Measurements from ENCODE around the gene SMARCC2. TPM values are rescaled to one million over a fixed set of nuclear protein-coding genes. Genes with fewer than 3 reads are reported as not detected.
A peak's percentile ranks its signal among the peaks of the same experiment; 100 is the strongest.
"Not testable (repeated sequence)": the region's sequence is repeated elsewhere in the genome, so short reads cannot be mapped to it uniquely, and the experiment has no call there.

Gene SMARCC2
- total RNA-seq, 6 experiments from 2014 or later, result 72.1 to 99.8 (median 87.1) TPM

- DNase-seq, result no peak
- no peak for TF ChIP-seq CTCF (IDR thresholded peaks at IDR 0.05)
- no peak overlapping the region for H3K4me3 Mint-ChIP-seq
- no peaks in the 10 kb centered on the region for H3K9me3 Mint-ChIP-seq
- H3K27me3 Mint-ChIP-seq (ENCODE audit: insufficient read depth), result peaks cover 6% of the 10 kb centered on the region
- peaks cover 41% of the 10 kb centered on the region for H3K4me1 Mint-ChIP-seq (ENCODE audit: low read depth)
- H3K36me3 Mint-ChIP-seq (ENCODE audit: low read depth), result peaks cover 28% of the 10 kb centered on the region
- H3K27ac Mint-ChIP-seq, result peak overlapping the region; percentile 20
These were observed 13.1 kb upstream of the SMARCC2 start for GRCh38 chr12:56202366-56202765.

- peaks cover 6% of the 10 kb centered on the region for H3K27me3 Mint-ChIP-seq (ENCODE audit: insufficient read depth)
- peaks cover 44% of the 10 kb centered on the region for H3K4me1 Mint-ChIP-seq (ENCODE audit: low read depth)
- H3K36me3 Mint-ChIP-seq (ENCODE audit: low read depth), result peaks cover 3% of the 10 kb centered on the region; the same call in 1 of the 2 replicates
- DNase-seq, result peak; percentile 28
- no peaks in the 10 kb centered on the region for H3K9me3 Mint-ChIP-seq
- no peak overlapping the region for H3K4me3 Mint-ChIP-seq
- H3K27ac Mint-ChIP-seq, result peak overlapping the region; percentile 7
- TF ChIP-seq CTCF (IDR thresholded peaks at IDR 0.05), result no peak
These were observed 9.6 kb upstream of the SMARCC2 start for GRCh38 chr12:56198836-56199235.

DNA sequence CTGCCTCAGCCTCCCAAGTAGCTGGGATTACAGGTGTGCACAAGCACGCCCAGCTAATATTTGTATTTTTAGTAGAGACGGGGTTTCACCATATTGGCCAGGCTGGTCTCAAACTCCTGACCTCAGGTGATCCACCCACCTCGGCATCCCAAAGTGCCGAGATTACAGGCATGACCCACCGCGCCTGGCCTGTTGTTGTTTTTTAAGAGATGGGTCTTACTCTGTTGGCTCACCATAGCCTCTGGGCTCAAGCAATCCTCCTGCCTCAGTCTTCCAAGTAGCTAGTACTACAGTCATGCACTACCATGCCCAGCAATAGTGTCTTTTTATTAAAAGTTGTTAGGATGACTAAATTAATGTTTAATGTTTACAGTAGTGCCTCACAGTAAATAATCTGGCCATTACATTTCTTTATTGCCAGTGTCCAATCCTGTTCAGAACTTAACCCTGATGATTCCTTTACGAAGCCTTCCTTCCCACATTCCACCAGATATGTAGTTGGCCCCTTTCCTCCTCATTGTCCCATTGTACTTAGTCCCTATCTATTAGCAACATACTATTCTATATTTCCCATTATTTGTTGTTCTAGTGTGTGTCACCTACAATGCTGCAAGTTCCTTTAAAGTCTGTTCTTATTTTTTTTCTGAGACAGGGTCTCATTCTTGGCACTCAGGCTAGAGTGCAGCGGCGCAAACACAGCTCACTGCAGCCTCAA lies 8.8 kb upstream of the SMARCC2 start:
- H3K36me3 Mint-ChIP-seq (ENCODE audit: low read depth), result 0 out of 2 replicates have a peak, but pooled peaks cover 3% of the 10 kb centered on the region
- TF ChIP-seq CTCF (IDR thresholded peaks at IDR 0.05), result no peak
- peak overlapping the region; percentile 94 for H3K27ac Mint-ChIP-seq
- DNase-seq, result no peak
- peak overlapping the region; percentile 53; the same call in 1 of the 2 replicates for H3K4me3 Mint-ChIP-seq
- no peaks in the 10 kb centered on the region for H3K9me3 Mint-ChIP-seq
- H3K27me3 Mint-ChIP-seq (ENCODE audit: insufficient read depth), result peaks cover 6% of the 10 kb centered on the region
- peaks cover 50% of the 10 kb centered on the region for H3K4me1 Mint-ChIP-seq (ENCODE audit: low read depth)

DNA sequence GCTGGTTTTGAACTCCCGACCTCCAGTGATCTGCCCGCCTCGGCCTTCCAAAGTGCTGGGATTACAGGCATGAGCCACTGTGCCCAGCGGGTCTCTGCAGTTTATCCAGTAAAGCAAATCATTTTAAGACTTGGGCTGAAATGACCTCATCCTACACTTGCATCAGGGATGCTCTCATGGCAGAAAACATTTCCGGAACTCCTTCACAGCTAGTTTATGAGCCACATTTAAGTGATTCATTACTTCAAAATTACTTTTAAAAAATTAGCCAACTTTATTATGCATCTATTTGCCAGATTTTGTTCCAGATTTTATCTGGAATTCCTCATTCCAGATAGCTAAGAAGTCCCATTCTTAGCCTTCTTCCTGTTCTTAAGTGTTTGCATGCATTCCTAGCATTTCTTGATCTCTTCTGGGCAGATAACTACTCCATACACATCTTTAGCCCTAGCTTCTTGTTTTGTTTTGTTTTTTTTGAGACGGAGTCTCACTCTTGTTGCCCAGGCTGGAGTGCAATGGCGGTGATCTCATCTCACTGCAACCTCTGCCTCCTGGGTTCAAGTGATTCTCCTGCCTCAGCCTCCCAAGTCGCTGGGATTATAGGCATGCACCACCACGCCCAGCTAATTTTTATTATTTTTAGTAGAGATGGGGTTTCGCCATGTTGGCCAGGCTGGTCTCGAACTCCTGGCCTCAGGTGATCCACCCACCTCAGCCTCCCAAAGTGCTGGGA lies 7.7 kb upstream of the SMARCC2 start:
- peak; percentile 98 for DNase-seq
- peak overlapping the region; percentile 94 for H3K27ac Mint-ChIP-seq
- H3K9me3 Mint-ChIP-seq; H3K36me3 Mint-ChIP-seq (ENCODE audit: low read depth); H3K27me3 Mint-ChIP-seq (ENCODE audit: insufficient read depth): not testable (repeated sequence)
- H3K4me3 Mint-ChIP-seq, result peak overlapping the region; percentile 49; the same call in 1 of the 2 replicates
- H3K4me1 Mint-ChIP-seq (ENCODE audit: low read depth), result peaks cover 50% of the 10 kb centered on the region

DNA sequence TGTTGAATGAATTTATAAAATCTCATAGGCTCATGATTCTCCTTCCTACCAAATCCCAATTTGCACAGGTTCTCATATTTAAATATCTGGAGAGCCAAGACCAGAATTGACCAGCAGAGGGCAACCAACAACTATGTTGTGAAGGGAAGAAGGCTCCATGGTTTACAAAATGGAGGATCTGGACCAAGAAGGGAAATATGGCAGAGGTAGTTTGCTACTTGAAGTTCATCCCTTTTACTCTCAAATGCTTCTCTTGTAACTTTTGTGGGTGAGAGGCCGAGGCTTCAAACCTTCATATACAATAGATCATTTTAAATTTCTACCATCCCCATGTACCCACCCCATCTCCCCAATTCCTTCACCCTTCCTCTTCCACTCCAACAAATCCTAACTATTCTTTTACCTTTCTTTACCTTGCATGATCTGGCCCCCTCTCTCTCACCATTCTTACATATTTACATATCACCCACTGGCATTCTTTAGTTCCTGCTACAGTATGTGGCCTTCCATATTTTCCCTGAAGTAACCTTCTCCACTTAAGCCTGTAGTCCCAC lies 3.8 kb upstream of the SMARCC2 start:
- H3K27me3 Mint-ChIP-seq (ENCODE audit: insufficient read depth), result peaks cover 10% of the 10 kb centered on the region

More for the DNA sequence above, 3.8 kb upstream of the SMARCC2 start:
- H3K4me1 Mint-ChIP-seq (ENCODE audit: low read depth), result peaks cover 50% of the 10 kb centered on the region
- H3K4me3 Mint-ChIP-seq, result 0 out of 2 replicates have a peak overlapping the region, but pooled peaks have one; percentile 12
- peak; percentile 82 for DNase-seq
- TF ChIP-seq CTCF (IDR thresholded peaks at IDR 0.05), result peak; percentile 93
- H3K9me3 Mint-ChIP-seq, result 0 out of 2 replicates have a peak, but pooled peaks cover 3% of the 10 kb centered on the region
- H3K27ac Mint-ChIP-seq, result peak overlapping the region; percentile 79
- H3K36me3 Mint-ChIP-seq (ENCODE audit: low read depth), result peaks cover 6% of the 10 kb centered on the region

Data from HFFc6 (cell line).